ENCODE results near the gene SELENOS. TPM values are rescaled to one million over a fixed set of nuclear protein-coding genes. Genes with fewer than 3 reads are reported as not detected.

The SELENOS gene
- total RNA-seq, 1 donor from 2014 or later: 47.7 TPM

GRCh38 chr15:101309436-101310160, 32.3 kb upstream of the SELENOS start:
- DNase-seq (ENCODE audit: low read depth): no peak
- TF ChIP-seq CTCF (conservative IDR thresholded peaks at IDR 0.05; ENCODE audit: low read depth, low read length): no peak
- no peak overlapping the region for H3K4me3 ChIP-seq (ENCODE audit: low read depth, low read length)

DNA sequence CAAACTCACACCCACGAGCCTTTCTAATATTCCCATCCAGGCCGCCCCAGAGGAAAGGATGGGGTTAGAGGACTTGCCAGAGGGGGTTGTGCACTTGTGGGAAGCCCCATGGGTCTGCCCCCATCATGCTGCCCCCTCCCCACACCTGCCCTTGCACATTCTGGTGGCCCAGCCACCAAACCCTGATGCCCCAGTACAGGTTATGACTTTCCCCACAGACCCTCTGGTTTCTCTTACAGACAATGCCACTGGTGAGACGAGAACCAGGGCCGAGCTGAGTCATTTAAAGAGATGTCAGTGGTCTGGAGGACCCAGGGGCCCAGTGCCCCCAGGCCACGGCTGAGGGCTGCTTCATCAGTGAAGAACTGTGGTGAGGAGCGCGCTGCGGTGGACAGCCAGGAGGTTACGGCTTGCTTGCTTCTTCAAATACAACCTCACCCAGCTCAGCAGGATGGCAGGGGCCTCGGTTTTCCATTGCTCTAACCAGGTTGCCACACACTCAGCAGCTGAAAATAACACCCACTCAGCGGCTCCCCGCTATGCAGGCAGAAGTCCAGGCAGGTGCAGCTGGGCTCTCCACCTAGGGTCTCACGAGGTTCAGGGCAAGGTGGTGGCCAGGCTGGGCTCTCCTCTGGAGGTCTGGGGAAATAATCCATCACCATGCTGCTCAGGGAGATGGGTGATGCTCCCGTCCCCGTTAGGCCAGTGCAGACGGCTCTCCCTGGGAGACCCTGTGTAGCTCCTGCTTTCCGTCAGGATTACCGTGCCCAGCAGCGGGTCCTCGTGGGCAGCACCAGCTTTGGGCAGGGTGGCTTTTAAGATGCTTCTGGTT, 31.5 kb upstream of the SELENOS start:
- no peak for TF ChIP-seq CTCF (conservative IDR thresholded peaks at IDR 0.05; ENCODE audit: low read depth, low read length)
- no peak for DNase-seq (ENCODE audit: low read depth)
- H3K4me3 ChIP-seq (ENCODE audit: low read depth, low read length): no peak overlapping the region

GRCh38 chr15:101307897-101308603, 30.8 kb upstream of the SELENOS start:
- no peak overlapping the region for H3K4me3 ChIP-seq (ENCODE audit: low read depth, low read length)
- no peak for TF ChIP-seq CTCF (conservative IDR thresholded peaks at IDR 0.05; ENCODE audit: low read depth, low read length)
- DNase-seq (ENCODE audit: low read depth): no peak

DNA sequence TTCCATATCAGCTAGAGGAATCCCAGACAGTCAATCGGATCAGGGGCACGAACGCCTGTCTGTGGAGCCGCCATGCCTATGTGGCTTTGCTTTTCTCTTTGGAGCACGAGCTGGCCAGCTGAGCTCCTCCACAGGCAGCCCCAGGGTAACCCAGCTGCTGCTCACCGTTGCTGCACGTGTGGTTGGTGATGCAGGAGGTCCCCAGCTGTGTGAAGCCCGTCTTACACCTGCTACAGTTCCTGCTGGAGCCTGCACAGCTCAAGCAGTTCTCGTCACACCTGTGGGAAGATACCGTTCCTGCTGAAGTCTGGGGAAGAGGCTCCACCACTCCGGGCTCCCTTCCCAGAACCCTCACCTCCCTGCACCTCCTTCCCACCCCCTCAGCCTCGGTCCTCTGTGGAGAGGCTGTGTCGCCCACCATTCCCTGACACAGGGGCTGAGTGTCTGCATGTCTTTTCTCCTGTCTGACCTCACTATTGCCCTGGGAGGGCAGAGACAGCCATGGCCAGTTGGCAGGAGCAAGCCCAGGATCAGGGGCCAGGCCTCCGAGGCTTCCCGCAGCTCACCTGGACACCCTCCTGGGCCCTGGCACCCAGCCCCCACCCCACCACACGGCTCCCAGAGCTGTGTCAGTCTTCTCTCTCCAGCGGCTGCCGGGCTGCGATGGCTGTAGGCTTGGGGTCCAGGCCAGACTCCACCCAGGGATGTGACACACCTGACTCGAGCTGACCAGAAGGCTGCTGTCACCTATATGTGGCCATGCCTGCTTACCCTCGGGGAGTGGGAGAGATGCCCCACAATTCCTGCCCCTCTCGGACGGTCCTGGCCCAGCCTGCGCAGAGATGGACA, 30.0 kb upstream of the SELENOS start:
- H3K4me3 ChIP-seq (ENCODE audit: low read depth, low read length): no peak overlapping the region
- TF ChIP-seq CTCF (conservative IDR thresholded peaks at IDR 0.05; ENCODE audit: low read depth, low read length): no peak
- no peak for DNase-seq (ENCODE audit: low read depth)

- no peak for DNase-seq (ENCODE audit: low read depth)
- TF ChIP-seq CTCF (conservative IDR thresholded peaks at IDR 0.05; ENCODE audit: low read depth, low read length): no peak
- H3K4me3 ChIP-seq (ENCODE audit: low read depth, low read length): no peak overlapping the region
These were observed 29.2 kb upstream of the SELENOS start for GRCh38 chr15:101306341-101307047.

- TF ChIP-seq CTCF (conservative IDR thresholded peaks at IDR 0.05; ENCODE audit: low read depth, low read length): no peak
These were observed 28.6 kb upstream of the SELENOS start for GRCh38 chr15:101305820-101306255.

More at GRCh38 chr15:101305820-101306255, 28.6 kb upstream of the SELENOS start:
- no peak for DNase-seq (ENCODE audit: low read depth)
- no peak overlapping the region for H3K4me3 ChIP-seq (ENCODE audit: low read depth, low read length)

All from epithelial cell of proximal tubule (primary cell).